ENCODE measurements around the gene TOLLIP. TPM values are rescaled to one million over a fixed set of nuclear protein-coding genes. Genes with fewer than 3 reads are reported as not detected.

The TOLLIP gene
- total and polyA plus RNA-seq, 2 of the 4 experiments (the other 2 are of a cell fraction): 19.7 to 42.9 TPM

DNA sequence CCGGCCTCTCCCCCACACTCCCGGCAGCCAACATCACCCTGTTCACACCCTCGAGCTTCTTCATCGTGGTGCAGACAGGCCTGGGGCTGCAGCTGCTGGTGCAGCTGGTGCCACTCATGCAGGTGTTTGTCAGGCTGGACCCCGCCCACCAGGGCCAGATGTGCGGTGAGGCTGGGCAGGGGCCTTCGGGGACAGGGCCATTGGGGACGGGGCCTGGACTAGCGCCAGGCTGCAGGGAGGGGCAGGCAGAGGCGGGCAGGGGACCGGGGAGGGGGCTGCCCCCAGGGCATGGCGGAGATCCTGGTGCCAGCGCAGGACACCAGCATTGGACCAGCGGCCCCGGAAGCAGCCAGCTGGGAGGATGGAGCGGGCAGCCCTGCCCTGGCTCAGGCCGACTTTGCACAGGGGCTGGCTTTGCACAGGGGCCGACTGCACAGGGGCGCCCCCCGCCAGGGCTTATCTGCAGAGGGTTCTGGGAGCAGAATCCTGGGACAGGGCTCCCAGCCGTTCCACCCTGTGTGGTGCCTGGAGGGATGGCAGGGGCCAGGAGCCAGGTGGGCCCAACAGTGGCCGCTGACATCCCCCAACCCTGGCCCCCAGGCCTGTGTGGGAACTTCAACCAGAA, 77.9 kb downstream of the TOLLIP start:
- no peak overlapping the region for H3K4me2 ChIP-seq (ENCODE audit: low read depth, low read length)
- in situ Hi-C loops (cut with MboI; ENCODE audit: low sequenced_read_pairs) (no loop called here), dilution Hi-C loops (cut with HindIII; ENCODE audit: low sequenced_read_pairs, unreplicated experiment) (no loop called here), intact Hi-C loops (cut with micrococcal nuclease) (no loop called here)
- no peaks in the 10 kb centered on the region; the same call in 1 of the 2 replicates for H3K27me3 ChIP-seq (ENCODE audit: control insufficient read depth, insufficient read depth, low read length)
- H2BK15ac ChIP-seq (ENCODE audit: low read depth, low read length): no peak overlapping the region
- ATAC-seq (ENCODE audit: low read depth): no peak
- no peak overlapping the region for H2BK120ac ChIP-seq (ENCODE audit: low read depth, low read length)
- H3K56ac ChIP-seq (ENCODE audit: extremely low read depth, insufficient read depth, low read length): no peak overlapping the region
- no peak overlapping the region for H2AK9ac ChIP-seq (replicated peaks; ENCODE audit: low read depth, low read length, poor library complexity)
- no peak overlapping the region for H4K91ac ChIP-seq (ENCODE audit: insufficient read depth, low read depth, low read length)
- H4K5ac ChIP-seq (ENCODE audit: low read depth, low read length): no peak overlapping the region
- no peak overlapping the region for H2BK5ac ChIP-seq (ENCODE audit: low read depth, low read length, poor library complexity, severe bottlenecking)
- no peak overlapping the region for H3K4ac ChIP-seq (ENCODE audit: low read depth, low read length)
- no peaks in the 10 kb centered on the region for H3K9me1 ChIP-seq (ENCODE audit: insufficient read depth, low read length)
- no peaks in the 10 kb centered on the region for H3K4me1 ChIP-seq (ENCODE audit: control insufficient read depth, insufficient read depth, low read length)
- H3K9me3 ChIP-seq (ENCODE audit: control insufficient read depth, insufficient read depth, low read length): no peaks in the 10 kb centered on the region
- BruUV-seq (replicated peaks): no TSS peak
- H4K20me1 ChIP-seq (ENCODE audit: insufficient read depth, low read length): no peaks in the 10 kb centered on the region; the same call in 1 of the 2 replicates
- DNase-seq: no peak
- no peak overlapping the region for H3K23ac ChIP-seq (ENCODE audit: low read depth, low read length)
- TF ChIP-seq MXI1 (IDR thresholded peaks at IDR 0.05; ENCODE audit: borderline replicate concordance, low read depth, low read length): no peak
- TF ChIP-seq, protein P1, sequence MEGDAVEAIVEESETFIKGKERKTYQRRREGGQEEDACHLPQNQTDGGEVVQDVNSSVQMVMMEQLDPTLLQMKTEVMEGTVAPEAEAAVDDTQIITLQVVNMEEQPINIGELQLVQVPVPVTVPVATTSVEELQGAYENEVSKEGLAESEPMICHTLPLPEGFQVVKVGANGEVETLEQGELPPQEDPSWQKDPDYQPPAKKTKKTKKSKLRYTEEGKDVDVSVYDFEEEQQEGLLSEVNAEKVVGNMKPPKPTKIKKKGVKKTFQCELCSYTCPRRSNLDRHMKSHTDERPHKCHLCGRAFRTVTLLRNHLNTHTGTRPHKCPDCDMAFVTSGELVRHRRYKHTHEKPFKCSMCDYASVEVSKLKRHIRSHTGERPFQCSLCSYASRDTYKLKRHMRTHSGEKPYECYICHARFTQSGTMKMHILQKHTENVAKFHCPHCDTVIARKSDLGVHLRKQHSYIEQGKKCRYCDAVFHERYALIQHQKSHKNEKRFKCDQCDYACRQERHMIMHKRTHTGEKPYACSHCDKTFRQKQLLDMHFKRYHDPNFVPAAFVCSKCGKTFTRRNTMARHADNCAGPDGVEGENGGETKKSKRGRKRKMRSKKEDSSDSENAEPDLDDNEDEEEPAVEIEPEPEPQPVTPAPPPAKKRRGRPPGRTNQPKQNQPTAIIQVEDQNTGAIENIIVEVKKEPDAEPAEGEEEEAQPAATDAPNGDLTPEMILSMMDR (conservative IDR thresholded peaks at IDR 0.05; ENCODE audit: low read depth, low read length): no peak
- no peak for TF ChIP-seq CHD1 (IDR thresholded peaks at IDR 0.05; ENCODE audit: low read depth, low read length)
- TF ChIP-seq, protein P2, sequence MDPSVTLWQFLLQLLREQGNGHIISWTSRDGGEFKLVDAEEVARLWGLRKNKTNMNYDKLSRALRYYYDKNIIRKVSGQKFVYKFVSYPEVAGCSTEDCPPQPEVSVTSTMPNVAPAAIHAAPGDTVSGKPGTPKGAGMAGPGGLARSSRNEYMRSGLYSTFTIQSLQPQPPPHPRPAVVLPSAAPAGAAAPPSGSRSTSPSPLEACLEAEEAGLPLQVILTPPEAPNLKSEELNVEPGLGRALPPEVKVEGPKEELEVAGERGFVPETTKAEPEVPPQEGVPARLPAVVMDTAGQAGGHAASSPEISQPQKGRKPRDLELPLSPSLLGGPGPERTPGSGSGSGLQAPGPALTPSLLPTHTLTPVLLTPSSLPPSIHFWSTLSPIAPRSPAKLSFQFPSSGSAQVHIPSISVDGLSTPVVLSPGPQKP (IDR thresholded peaks at IDR 0.05; ENCODE audit: borderline replicate concordance, low read depth, low read length): no peak
- TF ChIP-seq RCOR1 (IDR thresholded peaks at IDR 0.05; ENCODE audit: insufficient replicate concordance, low read length): no peak
- no peak for TF ChIP-seq MAFK (IDR thresholded peaks at IDR 0.05; ENCODE audit: low read depth, low read length)
- TF ChIP-seq BHLHE40 (IDR thresholded peaks at IDR 0.05; ENCODE audit: low read depth, low read length): no peak
- TF ChIP-seq NFE2L2 (IDR thresholded peaks at IDR 0.05; ENCODE audit: low read depth, low read length): no peak
- no peak for TF ChIP-seq CEBPB (IDR thresholded peaks at IDR 0.05; ENCODE audit: low read depth, low read length)
- TF ChIP-seq, protein P3, sequence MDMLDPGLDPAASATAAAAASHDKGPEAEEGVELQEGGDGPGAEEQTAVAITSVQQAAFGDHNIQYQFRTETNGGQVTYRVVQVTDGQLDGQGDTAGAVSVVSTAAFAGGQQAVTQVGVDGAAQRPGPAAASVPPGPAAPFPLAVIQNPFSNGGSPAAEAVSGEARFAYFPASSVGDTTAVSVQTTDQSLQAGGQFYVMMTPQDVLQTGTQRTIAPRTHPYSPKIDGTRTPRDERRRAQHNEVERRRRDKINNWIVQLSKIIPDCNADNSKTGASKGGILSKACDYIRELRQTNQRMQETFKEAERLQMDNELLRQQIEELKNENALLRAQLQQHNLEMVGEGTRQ (IDR thresholded peaks at IDR 0.05; ENCODE audit: low read depth, low read length): no peak
- TF ChIP-seq MAZ (IDR thresholded peaks at IDR 0.05; ENCODE audit: borderline replicate concordance, low read depth, low read length): no peak
- TF ChIP-seq RAD21 (IDR thresholded peaks at IDR 0.05; ENCODE audit: low read length): no peak
- no peak for TF ChIP-seq FOS (IDR thresholded peaks at IDR 0.05; ENCODE audit: low read depth, low read length)
- no peak for TF ChIP-seq SMC3 (IDR thresholded peaks at IDR 0.05; ENCODE audit: low read depth, low read length)
- no peak for TF ChIP-seq POLR2A (IDR thresholded peaks at IDR 0.05; ENCODE audit: low read depth, low read length)
- H3K4me3 ChIP-seq (ENCODE audit: insufficient read depth, low read depth, low read length): no peak overlapping the region
- POLR2A ChIA-PET (ENCODE audit: unreplicated experiment): no interaction called here
- no peak overlapping the region for H3K27ac ChIP-seq (ENCODE audit: insufficient read depth, low read length)
- WGBS, 2 experiments (ENCODE audit: extremely low coverage in 2 of 2, insufficient read length in 1 of 2): 58% methylated on average over 12 of the region's 22 CpGs; no CpG with 5 or more reads in 1 of the 2 experiments
- CTCF ChIA-PET: no interaction called here
- no peak overlapping the region for H4K8ac ChIP-seq (ENCODE audit: low read depth in 2 of 2, low read length in 2 of 2)
- no peak overlapping the region for H3K14ac ChIP-seq (replicated peaks; ENCODE audit: low read depth, low read length)
- no peak overlapping the region for H2AK5ac ChIP-seq (ENCODE audit: low read depth, low read length)
- no peak overlapping the region for H2AFZ ChIP-seq (replicated peaks; ENCODE audit: low read length, poor library complexity)
- no peak overlapping the region for H2BK20ac ChIP-seq (ENCODE audit: low read depth, low read length)
- no peaks in the 10 kb centered on the region for H3K79me1 ChIP-seq (ENCODE audit: low read depth in 1 of 2, low read length in 2 of 2)
- no peaks in the 10 kb centered on the region for H3K36me3 ChIP-seq (ENCODE audit: control insufficient read depth, insufficient read depth, low read length)
- H3K18ac ChIP-seq (ENCODE audit: low read depth, low read length): no peak overlapping the region
- H3K9ac ChIP-seq (ENCODE audit: low read depth, low read length): no peak overlapping the region

Measured in IMR-90 (cell line).